Adrenal gland (tissue), 12 donors: ENCODE measurements around the gene CHRNA10. TPM values are rescaled to one million over a fixed set of nuclear protein-coding genes. Genes with fewer than 3 reads are reported as not detected.

ENCODE experiments used
- DNase-seq, 7 donors: peaks; one replicate each; pipeline ENCODE4 v3.0.0-alpha.2; 2019 to 2020
- H3K27ac ChIP-seq, 5 donors: fragments of 200-600 bp; sonication (generic) in 4 of 5; 1 replicate in 3 of 5; 2 replicates in 2 of 5; pipeline versions ENCODE4 v1.5.1 to v1.8.0; 2016 to 2020; ENCODE audit warnings: mild to moderate bottlenecking in 1 of 5
- H3K27me3 ChIP-seq: fragments of 200-600 bp; 2 replicates; pipeline ENCODE4 v1.8.0; 2021
- H3K36me3 ChIP-seq, 2 donors: fragments of 200-600 bp; replicated peaks in 1 of 2; 1 replicate in 1 of 2; 2 replicates in 1 of 2; pipeline versions ENCODE4 v1.5.1 to v1.8.0; 2018 to 2022
- H3K4me1 ChIP-seq, 2 donors: fragments of 200-600 bp; replicated peaks in 1 of 2; 1 replicate in 1 of 2; 2 replicates in 1 of 2; pipeline versions ENCODE4 v1.5.1 to v1.8.0; 2018 to 2021
- H3K4me3 ChIP-seq, 4 donors: fragments of 200-600 bp; sonication (generic) in 3 of 4; one replicate each; pipeline ENCODE4 v1.5.1; 2016 to 2018
- H3K9me3 ChIP-seq, 3 donors: fragments of 200-600 bp; sonication (generic) in 1 of 3; replicated peaks in 1 of 3; 1 replicate in 2 of 3; 2 replicates in 1 of 3; pipeline versions ENCODE4 v1.5.1 to v1.8.0; 2016 to 2021
- POLR2A ChIP-seq, 2 donors: fragments of 450-650 bp; IDR thresholded peaks; one replicate each; pipeline ENCODE4 v1.6.1; 2017; ENCODE audit warnings: antibody characterized with exemption in 2 of 2, mild to moderate bottlenecking in 2 of 2, moderate library complexity in 1 of 2
- WGBS, 4 donors: extraction: QIAGEN DNeasy Blood & Tissue Kit in 2 of 4; methylation state at CpG; one replicate each; pipeline versions ENCODE4 v1.1.5 to v1.1.7; 2013 to 2017; 5-methylcytosine and 5-hydroxymethylcytosine counted together
- intact Hi-C, 2 donors: fragments of 100-400 bp; cut with DNase I; formaldehyde crosslinking; loops; one replicate each; pipeline versions ENCODE4 v1.14.1 to v1.15.0; 2022 to 2023
- polyA plus RNA-seq, 3 donors: library from polyadenylated mRNA; stranded (reverse); fragments of 200-250 nt in 2 of 3; fragments of 350-450 nt in 1 of 3; fragmentation: Illumina TruSeq in 1 of 3; extraction: RNeasy Lipid Tissue Mini Kit (QIAGEN cat#74804) in 1 of 3; gene quantifications; one replicate each; pipeline ENCODE4 v1.2.3, GENCODE V29; 2013 to 2014
- total RNA-seq, 9 donors: library from RNA; depleted of rRNA in 4 of 9; stranded (reverse); fragments of >200 nt in 4 of 9; fragments of 120-200 nt in 1 of 9; fragmentation: NEBNext Ultra II Directional in 1 of 9; extraction: Animal tissue kit (Norgen Biotek cat#: 25700) in 1 of 9; gene quantifications; one replicate each; pipeline versions ENCODE4 v1.1.0 to v1.2.4, GENCODE V29; 2013 to 2023
- TF ChIP-seq, protein P1 (sequence below), 6 experiments: fragments of 450-650 bp in 4 of 6; fragments of 200-600 bp in 2 of 6; sonication (generic) in 1 of 6; IDR thresholded peaks; 1 replicate in 5 of 6; 2 replicates in 1 of 6; pipeline versions ENCODE4 v1.5.1 to v1.8.0; 2016 to 2021; ENCODE audit warnings: antibody characterized with exemption in 6 of 6, mild to moderate bottlenecking in 2 of 6, moderate library complexity in 1 of 6
- donor health status: healthy with polysubstance abuse.
- donor health status: Bipolar disorder and iron deficiency.
- donor health status: DM: yes; HTN: yes; CAD: no.
- donor health status: DM: no; HTN: no; CAD: no.
- donor health status: DM: no; HTN: no; CAD: no.
- donor health status: DM: yes; HTN: yes; CAD: no.

The CHRNA10 gene
- total and polyA plus RNA-seq, 12 donors: 0.13 to 3.0 (median 0.81) TPM; not detected in 2

DNA sequence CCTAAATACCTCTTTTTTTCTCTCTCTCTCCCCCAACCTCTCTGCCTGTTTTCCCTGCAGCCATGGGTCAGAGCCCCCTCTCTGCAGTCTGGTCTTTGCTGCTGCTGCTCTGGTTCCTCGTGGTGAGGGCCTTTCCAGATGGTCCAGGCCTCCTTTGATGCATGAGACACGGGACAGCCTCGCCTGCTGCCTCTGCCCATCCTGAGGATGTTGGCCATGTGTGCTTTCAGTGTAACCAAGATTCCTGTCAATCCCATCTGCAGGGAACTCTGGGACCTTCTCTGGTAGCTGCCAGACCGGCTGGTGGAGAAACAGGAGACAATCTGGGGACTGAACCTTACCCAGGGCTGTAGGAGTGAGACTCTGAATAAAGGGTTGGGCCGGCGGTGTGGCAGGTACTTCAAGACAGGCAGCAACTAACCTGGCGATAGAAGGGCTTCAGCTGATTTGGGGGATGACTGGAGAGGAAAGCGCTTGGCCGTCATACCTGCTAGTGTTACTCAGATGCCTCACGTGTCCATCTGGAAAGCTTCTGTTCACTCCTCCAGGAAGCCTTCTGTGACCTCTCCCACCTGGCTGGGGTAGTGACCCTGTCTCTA is 7.1 kb downstream of the CHRNA10 start:
- Histone ChIP-seq H3K27ac (no peak overlapping the region), H3K4me3 (no peak overlapping the region), H3K36me3 (peaks cover 0 to 33% of the 10 kb centered on the region in 2 donors), H3K9me3 (no peaks in the 10 kb centered on the region), H3K27me3 (no peaks in the 10 kb centered on the region), H3K4me1 (no peaks in the 10 kb centered on the region)
- 87 to 92% (median 91%) methylated on average over 10 of the region's 10 CpGs for WGBS, 4 donors
- no peak for DNase-seq
- intact Hi-C loops: no loop called here
- no peak for TF ChIP-seq POLR2A (IDR thresholded peaks at IDR 0.05)
- TF ChIP-seq, protein P1, sequence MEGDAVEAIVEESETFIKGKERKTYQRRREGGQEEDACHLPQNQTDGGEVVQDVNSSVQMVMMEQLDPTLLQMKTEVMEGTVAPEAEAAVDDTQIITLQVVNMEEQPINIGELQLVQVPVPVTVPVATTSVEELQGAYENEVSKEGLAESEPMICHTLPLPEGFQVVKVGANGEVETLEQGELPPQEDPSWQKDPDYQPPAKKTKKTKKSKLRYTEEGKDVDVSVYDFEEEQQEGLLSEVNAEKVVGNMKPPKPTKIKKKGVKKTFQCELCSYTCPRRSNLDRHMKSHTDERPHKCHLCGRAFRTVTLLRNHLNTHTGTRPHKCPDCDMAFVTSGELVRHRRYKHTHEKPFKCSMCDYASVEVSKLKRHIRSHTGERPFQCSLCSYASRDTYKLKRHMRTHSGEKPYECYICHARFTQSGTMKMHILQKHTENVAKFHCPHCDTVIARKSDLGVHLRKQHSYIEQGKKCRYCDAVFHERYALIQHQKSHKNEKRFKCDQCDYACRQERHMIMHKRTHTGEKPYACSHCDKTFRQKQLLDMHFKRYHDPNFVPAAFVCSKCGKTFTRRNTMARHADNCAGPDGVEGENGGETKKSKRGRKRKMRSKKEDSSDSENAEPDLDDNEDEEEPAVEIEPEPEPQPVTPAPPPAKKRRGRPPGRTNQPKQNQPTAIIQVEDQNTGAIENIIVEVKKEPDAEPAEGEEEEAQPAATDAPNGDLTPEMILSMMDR (IDR thresholded peaks at IDR 0.05): no peak

DNA sequence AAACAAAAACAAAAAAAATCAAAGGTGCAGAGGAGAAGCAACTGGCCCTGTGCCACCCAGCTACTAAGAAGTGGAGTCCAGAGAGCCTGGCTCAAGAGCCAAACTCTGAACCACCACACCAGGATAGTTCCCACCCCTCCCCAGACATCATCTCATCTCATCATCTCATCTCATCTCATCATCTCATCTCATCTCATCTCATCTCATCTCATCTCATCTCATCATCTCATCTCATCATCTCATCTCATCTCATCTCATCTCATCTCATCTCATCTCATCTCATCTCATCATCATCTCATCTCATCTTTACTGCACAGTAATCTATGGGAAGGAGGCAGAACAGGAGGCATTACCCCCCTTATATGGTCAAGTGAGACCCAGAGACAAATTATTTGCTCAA is 8.3 kb downstream of the CHRNA10 start:
- intact Hi-C loops: no loop called here
- no peak overlapping the region for H3K4me3 ChIP-seq
- H3K4me1 ChIP-seq: no peaks in the 10 kb centered on the region
- peaks cover 0 to 25% of the 10 kb centered on the region in 2 donors for H3K36me3 ChIP-seq
- no peaks in the 10 kb centered on the region for H3K27me3 ChIP-seq
- H3K9me3 ChIP-seq: no peaks in the 10 kb centered on the region
- TF ChIP-seq, protein P1 (IDR thresholded peaks at IDR 0.05): no peak
- TF ChIP-seq POLR2A (IDR thresholded peaks at IDR 0.05): no peak
- H3K27ac ChIP-seq: no peak overlapping the region
- no peak for DNase-seq

DNA sequence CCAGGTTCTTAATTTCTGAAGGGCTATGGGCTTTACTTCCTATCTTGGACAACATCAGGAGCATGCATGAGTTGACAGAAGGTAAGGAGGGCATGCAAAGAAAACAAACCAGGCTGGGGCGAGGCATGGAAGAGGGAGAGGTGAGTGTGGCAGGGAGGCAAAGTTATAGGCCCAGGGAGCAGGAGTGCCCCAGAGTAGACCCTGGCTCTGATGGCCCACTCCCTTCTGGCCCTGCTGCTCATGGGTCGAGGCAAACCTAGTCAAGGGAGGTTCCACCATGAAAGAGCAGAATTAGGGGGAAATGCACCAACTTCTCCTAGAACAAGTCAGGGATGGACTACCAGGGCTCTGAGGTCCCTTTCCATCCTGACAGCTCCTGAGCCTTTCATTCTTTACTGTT is 10.2 kb downstream of the CHRNA10 start:
- no peak for DNase-seq
- H3K27me3 ChIP-seq: no peaks in the 10 kb centered on the region
- TF ChIP-seq POLR2A (IDR thresholded peaks at IDR 0.05): no peak
- TF ChIP-seq, protein P1 (IDR thresholded peaks at IDR 0.05): no peak
- H3K36me3 ChIP-seq: peaks cover 0 to 7% of the 10 kb centered on the region in 2 donors
- no peak overlapping the region for H3K4me3 ChIP-seq
- H3K4me1 ChIP-seq: no peaks in the 10 kb centered on the region
- H3K9me3 ChIP-seq: no peaks in the 10 kb centered on the region
- H3K27ac ChIP-seq: no peak overlapping the region
- intact Hi-C loops: no loop called here
- 83 to 97% (median 87%) methylated on average over 2 of the region's 2 CpGs for WGBS, 4 donors

DNA sequence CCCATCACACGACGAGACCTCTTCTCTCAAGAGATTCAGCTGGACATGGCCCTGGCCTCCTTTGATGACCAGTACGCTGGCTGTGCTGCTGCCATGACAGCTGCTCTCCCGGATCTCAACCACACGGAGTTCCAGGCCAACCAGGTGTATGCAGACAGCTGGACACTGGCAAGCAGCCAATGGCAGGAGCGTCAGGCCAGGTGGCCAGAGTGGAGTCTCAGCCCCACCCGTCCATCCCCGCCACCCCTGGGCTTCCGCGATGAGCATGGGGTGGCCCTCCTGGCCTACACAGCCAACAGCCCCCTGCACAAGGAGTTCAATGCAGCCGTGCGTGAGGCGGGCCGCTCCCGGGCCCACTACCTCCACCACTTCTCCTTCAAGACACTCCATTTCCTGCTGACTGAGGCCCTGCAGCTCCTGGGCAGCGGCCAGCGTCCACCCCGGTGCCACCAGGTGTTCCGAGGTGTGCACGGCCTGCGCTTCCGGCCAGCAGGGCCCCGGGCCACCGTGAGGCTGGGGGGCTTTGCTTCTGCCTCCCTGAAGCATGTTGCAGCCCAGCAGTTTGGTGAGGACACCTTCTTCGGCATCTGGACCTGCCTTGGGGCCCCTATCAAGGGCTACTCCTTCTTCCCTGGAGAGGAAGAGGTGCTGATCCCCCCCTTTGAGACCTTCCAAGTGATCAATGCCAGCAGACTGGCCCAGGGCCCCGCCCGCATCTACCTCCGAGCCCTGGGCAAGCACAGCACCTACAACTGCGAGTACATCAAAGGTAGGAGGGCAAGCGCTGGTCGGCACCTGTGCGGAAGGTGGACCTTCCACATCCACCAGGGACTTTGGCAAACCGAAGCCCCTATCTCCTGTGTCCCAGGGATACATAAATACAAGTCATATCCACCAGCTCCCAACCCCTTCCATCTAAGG is 11.3 kb downstream of the CHRNA10 start:
- no peak for TF ChIP-seq POLR2A (IDR thresholded peaks at IDR 0.05)
- TF ChIP-seq, protein P1 (IDR thresholded peaks at IDR 0.05): no peak
- H3K9me3 ChIP-seq: no peaks in the 10 kb centered on the region
- no peaks in the 10 kb centered on the region for H3K27me3 ChIP-seq
- 89 to 92% (median 91%) methylated on average over 25 to 33 of the region's 33 CpGs for whole genome bisulfite sequencing, 4 donors
- H3K4me3 ChIP-seq: no peak overlapping the region
- no peaks in the 10 kb centered on the region for H3K36me3 ChIP-seq
- intact Hi-C loops: no loop called here
- H3K27ac ChIP-seq: no peak overlapping the region
- H3K4me1 ChIP-seq: no peaks in the 10 kb centered on the region
- no peak for DNase-seq
